Measurements from ENCODE around the gene PRPS1L1. TPM values are rescaled to one million over a fixed set of nuclear protein-coding genes. Genes with fewer than 3 reads are reported as not detected.

Gene PRPS1L1
- total and polyA plus RNA-seq, 10 of the 15 experiments (the other 5 are each of a cell fraction or from before 2014, with no cell fraction given), result not detected

DNA sequence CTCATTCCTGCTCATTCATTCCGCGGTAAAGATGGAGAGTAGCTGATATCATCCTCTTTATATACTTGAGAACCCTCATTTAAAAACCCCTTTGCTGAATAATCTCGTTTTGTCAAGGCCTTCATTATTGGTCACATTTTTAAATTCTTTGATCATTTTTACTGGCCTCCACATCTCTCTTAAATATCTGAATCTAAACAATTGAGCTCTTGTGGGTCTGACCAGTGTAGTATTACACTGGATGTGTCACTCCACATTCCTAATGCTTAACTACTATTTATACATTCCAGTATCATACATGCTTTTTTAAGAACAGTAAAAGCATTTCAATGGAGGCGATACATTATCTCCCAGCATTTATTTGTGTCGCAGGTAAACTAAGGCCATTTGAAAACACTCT lies 12.6 kb upstream of the PRPS1L1 start:
- Histone ChIP-seq H2AFZ (ENCODE audit: control insufficient read depth, low read depth, low read length) (no peak overlapping the region), H4K20me1 (ENCODE audit: control insufficient read depth, insufficient read depth) (no peaks in the 10 kb centered on the region), H3K27me3 (replicated peaks in 1 of 2; ENCODE audit: control insufficient read depth in 2 of 2, insufficient read depth in 2 of 2, low read length in 1 of 2) (no peaks in the 10 kb centered on the region), H3K4me1 (ENCODE audit: control insufficient read depth, insufficient read depth, low read length) (no peaks in the 10 kb centered on the region), H3K79me2 (ENCODE audit: control insufficient read depth, insufficient read depth, low read length) (no peaks in the 10 kb centered on the region), H3K4me3 (no peak overlapping the region), H3K36me3 (ENCODE audit: control insufficient read depth in 2 of 2, insufficient read depth in 2 of 2, low read length in 1 of 2) (no peaks in the 10 kb centered on the region), H3K4me2 (ENCODE audit: control insufficient read depth, insufficient read depth) (no peak overlapping the region), H3K9me3 (replicated peaks; ENCODE audit: control insufficient read depth, insufficient read depth, low read length) (no peaks in the 10 kb centered on the region), H3K9ac (ENCODE audit: control insufficient read depth, insufficient read depth, low read length) (no peak overlapping the region), H3K27ac (ENCODE audit: control insufficient read depth, insufficient read depth) (no peak overlapping the region)
- ChIA-PET CTCF (no interaction called here), SMC1A (ENCODE audit: uncharacterized antibody, unreplicated experiment) (no interaction called here), POLR2A (no interaction called here), RAD21 (ENCODE audit: unreplicated experiment) (no interaction called here)
- FAIRE-seq (no peak), DNase-seq (ENCODE audit: low read depth, low spot score) (no peak), ATAC-seq (no peak)
- BruUV-seq (replicated peaks), result no TSS peak
- intact Hi-C loops (cut with micrococcal nuclease; ENCODE audit: unreplicated experiment) (no loop called here), in situ Hi-C loops (cut with MboI) (no loop called here)
- 71% methylated on average over 5 of the region's 5 CpGs for WGBS (ENCODE audit: insufficient coverage, insufficient replicate concordance, low lambda C conversion rate, missing lambda C conversion rate)
- TF ChIP-seq, protein P1, sequence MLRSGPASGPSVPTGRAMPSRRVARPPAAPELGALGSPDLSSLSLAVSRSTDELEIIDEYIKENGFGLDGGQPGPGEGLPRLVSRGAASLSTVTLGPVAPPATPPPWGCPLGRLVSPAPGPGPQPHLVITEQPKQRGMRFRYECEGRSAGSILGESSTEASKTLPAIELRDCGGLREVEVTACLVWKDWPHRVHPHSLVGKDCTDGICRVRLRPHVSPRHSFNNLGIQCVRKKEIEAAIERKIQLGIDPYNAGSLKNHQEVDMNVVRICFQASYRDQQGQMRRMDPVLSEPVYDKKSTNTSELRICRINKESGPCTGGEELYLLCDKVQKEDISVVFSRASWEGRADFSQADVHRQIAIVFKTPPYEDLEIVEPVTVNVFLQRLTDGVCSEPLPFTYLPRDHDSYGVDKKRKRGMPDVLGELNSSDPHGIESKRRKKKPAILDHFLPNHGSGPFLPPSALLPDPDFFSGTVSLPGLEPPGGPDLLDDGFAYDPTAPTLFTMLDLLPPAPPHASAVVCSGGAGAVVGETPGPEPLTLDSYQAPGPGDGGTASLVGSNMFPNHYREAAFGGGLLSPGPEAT (IDR thresholded peaks at IDR 0.05; ENCODE audit: low read depth), result no peak
- TF ChIP-seq USF1 (IDR thresholded peaks at IDR 0.05; ENCODE audit: borderline replicate concordance, extremely low read length, insufficient read depth, low read depth, low read length) (no peak), FOS (IDR thresholded peaks at IDR 0.05; ENCODE audit: borderline replicate concordance, extremely low read depth, insufficient read length) (no peak), CBFB (IDR thresholded peaks at IDR 0.05; ENCODE audit: low read depth) (no peak), RUNX3 (IDR thresholded peaks at IDR 0.05; ENCODE audit: low read length) (no peak), WRNIP1 (IDR thresholded peaks at IDR 0.05; ENCODE audit: borderline replicate concordance, low read depth, low read length) (no peak), CBX5 (IDR thresholded peaks at IDR 0.05; ENCODE audit: low read depth) (no peak), MYC (IDR thresholded peaks at IDR 0.05; ENCODE audit: insufficient read depth, insufficient read length, insufficient replicate concordance, low read length, severe bottlenecking) (no peak)
